Osteocyte (in vitro differentiated cells): ENCODE results near the gene CCDC86. TPM values are rescaled to one million over a fixed set of nuclear protein-coding genes. Genes with fewer than 3 reads are reported as not detected.

Experiments
- DNase-seq: peaks from one replicate; pipeline ENCODE4 v3.0.0; 2021; ENCODE audit warnings: mixed read lengths; ENCODE audit not compliant: unreplicated experiment; ENCODE audit errors: extremely low spot score
- H3K27ac Mint-ChIP-seq: one replicate; pipeline ENCODE4 v1.8.0; 2021; ENCODE audit warnings: mild to moderate bottlenecking, mixed read lengths; ENCODE audit not compliant: unreplicated experiment
- H3K27me3 Mint-ChIP-seq: one replicate; pipeline ENCODE4 v1.8.0; 2021; ENCODE audit warnings: mixed read lengths; ENCODE audit not compliant: unreplicated experiment
- H3K36me3 Mint-ChIP-seq: one replicate; pipeline ENCODE4 v1.8.0; 2021; ENCODE audit warnings: mixed read lengths; ENCODE audit not compliant: unreplicated experiment
- H3K4me1 Mint-ChIP-seq: one replicate; pipeline ENCODE4 v1.8.0; 2021; ENCODE audit warnings: mixed read lengths; ENCODE audit not compliant: unreplicated experiment
- H3K4me3 Mint-ChIP-seq: one replicate; pipeline ENCODE4 v1.8.0; 2021; ENCODE audit warnings: mild to moderate bottlenecking, moderate library complexity, mixed read lengths; ENCODE audit not compliant: unreplicated experiment
- H3K9me3 Mint-ChIP-seq: one replicate; pipeline ENCODE4 v1.8.0; 2021; ENCODE audit warnings: mixed read lengths; ENCODE audit not compliant: unreplicated experiment
- total RNA-seq: library from RNA; stranded (reverse); gene quantifications from 2 replicates; pipeline ENCODE4 v1.2.1, GENCODE V29; 2021
- TF ChIP-seq, protein P1 (sequence below): fragments of 200-600 bp; sonication (generic); IDR thresholded peaks from 2 replicates; pipeline ENCODE4 v1.5.0; 2021; ENCODE audit warnings: antibody characterized with exemption, mild to moderate bottlenecking, moderate library complexity

Gene CCDC86
- total RNA-seq, 1 donor from 2014 or later, result 25.9 TPM

DNA sequence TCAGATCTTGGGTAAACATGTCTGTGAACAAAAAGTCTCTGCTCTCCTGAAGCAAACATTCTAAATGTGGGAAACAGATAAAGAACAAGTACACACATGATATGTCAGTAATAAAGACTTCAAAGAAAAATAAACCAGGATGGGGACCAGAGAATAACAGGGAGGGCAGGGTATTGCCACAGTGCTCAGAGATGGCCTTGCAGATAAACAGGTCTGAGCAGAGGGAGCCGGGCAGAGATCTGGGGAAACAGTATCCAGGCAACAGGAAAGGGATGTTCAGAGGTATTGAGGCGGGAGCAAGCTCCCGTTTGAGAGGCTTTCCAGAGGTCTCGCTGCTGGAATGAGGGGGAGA lies 2.9 kb downstream of the CCDC86 start:
- TF ChIP-seq, protein P1, sequence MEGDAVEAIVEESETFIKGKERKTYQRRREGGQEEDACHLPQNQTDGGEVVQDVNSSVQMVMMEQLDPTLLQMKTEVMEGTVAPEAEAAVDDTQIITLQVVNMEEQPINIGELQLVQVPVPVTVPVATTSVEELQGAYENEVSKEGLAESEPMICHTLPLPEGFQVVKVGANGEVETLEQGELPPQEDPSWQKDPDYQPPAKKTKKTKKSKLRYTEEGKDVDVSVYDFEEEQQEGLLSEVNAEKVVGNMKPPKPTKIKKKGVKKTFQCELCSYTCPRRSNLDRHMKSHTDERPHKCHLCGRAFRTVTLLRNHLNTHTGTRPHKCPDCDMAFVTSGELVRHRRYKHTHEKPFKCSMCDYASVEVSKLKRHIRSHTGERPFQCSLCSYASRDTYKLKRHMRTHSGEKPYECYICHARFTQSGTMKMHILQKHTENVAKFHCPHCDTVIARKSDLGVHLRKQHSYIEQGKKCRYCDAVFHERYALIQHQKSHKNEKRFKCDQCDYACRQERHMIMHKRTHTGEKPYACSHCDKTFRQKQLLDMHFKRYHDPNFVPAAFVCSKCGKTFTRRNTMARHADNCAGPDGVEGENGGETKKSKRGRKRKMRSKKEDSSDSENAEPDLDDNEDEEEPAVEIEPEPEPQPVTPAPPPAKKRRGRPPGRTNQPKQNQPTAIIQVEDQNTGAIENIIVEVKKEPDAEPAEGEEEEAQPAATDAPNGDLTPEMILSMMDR, result no peak
- no peaks in the 10 kb centered on the region for H3K27me3 Mint-ChIP-seq
- peaks cover 14% of the 10 kb centered on the region for H3K36me3 Mint-ChIP-seq
- H3K27ac Mint-ChIP-seq, result no peak overlapping the region
- no peak for DNase-seq
- peak overlapping the region; percentile 1 for H3K4me3 Mint-ChIP-seq
- H3K4me1 Mint-ChIP-seq, result peaks cover 52% of the 10 kb centered on the region
- H3K9me3 Mint-ChIP-seq, result no peaks in the 10 kb centered on the region

DNA sequence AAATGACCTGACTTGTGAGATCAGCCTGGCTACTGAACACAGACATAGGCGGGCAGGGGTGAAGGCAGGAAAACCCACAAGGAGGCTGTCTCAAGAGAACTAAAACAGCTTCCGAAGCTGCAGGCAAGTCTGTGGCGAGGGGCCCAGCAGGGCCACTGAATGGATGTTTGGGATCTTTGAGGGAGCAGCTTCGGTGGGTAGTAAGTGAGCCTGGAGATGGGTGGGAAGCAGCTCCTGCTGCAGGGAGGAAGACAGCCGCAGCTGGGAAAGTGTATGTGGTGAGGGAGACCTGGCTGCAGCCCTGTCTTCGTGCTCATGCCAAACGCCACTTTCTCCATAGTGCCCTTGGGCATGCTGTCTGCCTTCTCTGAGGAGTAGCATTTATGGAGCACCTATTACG lies 3.4 kb downstream of the CCDC86 start:
- Mint-ChIP-seq H3K36me3 (peaks cover 17% of the 10 kb centered on the region), H3K27me3 (no peaks in the 10 kb centered on the region), H3K4me3 (no peak overlapping the region), H3K4me1 (peaks cover 47% of the 10 kb centered on the region), H3K27ac (no peak overlapping the region), H3K9me3 (no peaks in the 10 kb centered on the region)
- TF ChIP-seq, protein P1, result no peak
- DNase-seq, result no peak

DNA sequence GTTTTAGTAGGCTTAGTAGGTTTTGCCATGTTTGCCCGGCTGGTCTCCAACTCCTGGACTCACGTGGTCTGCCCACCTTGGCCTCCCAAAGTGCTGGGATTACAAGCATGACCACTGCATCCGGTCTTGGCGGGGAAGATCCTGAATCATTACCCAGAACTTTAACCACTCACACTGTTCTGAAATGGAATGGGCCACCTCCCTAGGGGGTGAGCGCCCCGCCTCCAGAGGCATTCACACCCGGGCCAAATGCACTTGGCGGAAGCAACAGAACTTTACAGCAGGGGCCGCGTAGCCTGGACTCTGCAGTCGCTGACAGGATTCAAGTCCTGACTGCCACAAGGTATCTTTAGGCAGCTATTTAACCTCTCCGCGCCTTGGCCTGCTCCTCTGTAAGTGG lies 5.4 kb downstream of the CCDC86 start:
- no peaks in the 10 kb centered on the region for H3K9me3 Mint-ChIP-seq
- TF ChIP-seq, protein P1, result no peak
- no peak overlapping the region for H3K27ac Mint-ChIP-seq
- H3K36me3 Mint-ChIP-seq, result peaks cover 23% of the 10 kb centered on the region
- peaks cover 31% of the 10 kb centered on the region for H3K4me1 Mint-ChIP-seq
- DNase-seq, result no peak
- no peaks in the 10 kb centered on the region for H3K27me3 Mint-ChIP-seq
- H3K4me3 Mint-ChIP-seq, result no peak overlapping the region

- Mint-ChIP-seq H3K4me3 (no peak overlapping the region), H3K36me3 (peaks cover 23% of the 10 kb centered on the region), H3K4me1 (peaks cover 26% of the 10 kb centered on the region), H3K9me3 (no peaks in the 10 kb centered on the region), H3K27ac (no peak overlapping the region), H3K27me3 (no peaks in the 10 kb centered on the region)
- no peak for DNase-seq
- TF ChIP-seq, protein P1, result no peak
These were observed 6.0 kb downstream of the CCDC86 start for GRCh38 chr11:60847896-60848295.

DNA sequence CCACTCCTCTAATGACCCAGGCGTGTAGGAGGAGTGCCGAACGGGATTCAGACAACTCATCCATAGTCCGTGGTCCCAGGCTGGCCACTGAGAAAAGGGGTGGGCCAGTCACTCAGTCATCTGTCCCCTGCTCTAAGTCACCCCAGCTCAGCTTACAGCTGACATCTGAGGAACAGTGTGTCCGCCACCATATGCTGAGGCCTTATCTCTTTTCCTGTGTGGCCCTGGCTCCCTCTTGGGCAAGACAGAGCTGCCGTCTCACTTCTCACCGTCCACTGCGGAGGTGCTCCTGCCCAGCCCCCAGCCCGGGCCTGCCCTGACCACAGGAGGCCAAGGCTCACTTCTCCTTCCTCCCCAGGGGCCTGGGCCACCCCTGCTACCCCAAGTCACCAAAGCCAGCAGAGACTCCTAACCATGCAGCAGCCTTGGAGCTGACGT lies 6.8 kb downstream of the CCDC86 start:
- Mint-ChIP-seq H3K27me3 (no peaks in the 10 kb centered on the region), H3K36me3 (peaks cover 25% of the 10 kb centered on the region), H3K4me3 (no peak overlapping the region), H3K27ac (no peak overlapping the region), H3K9me3 (no peaks in the 10 kb centered on the region), H3K4me1 (peaks cover 18% of the 10 kb centered on the region)
- no peak for DNase-seq
- TF ChIP-seq, protein P1, result no peak
